Left ventricle myocardium superior (tissue), 1 donor: ENCODE results near the gene SPNS2. TPM values are rescaled to one million over a fixed set of nuclear protein-coding genes. Genes with fewer than 3 reads are reported as not detected.

Experiments
- ATAC-seq: fragments of 200-7000 bp; cut with Tn5 transposase; one replicate; pipeline ENCODE4 v1.9.1; 2020; ENCODE audit warnings: mild to moderate bottlenecking, moderate library complexity
- DNase-seq: peaks from one replicate; pipeline ENCODE4 v3.0.0-alpha.2; 2020
- intact Hi-C: fragments of 100-400 bp; cut with micrococcal nuclease; formaldehyde crosslinking; loops from one replicate; pipeline ENCODE4 v1.11.0; 2022
- total RNA-seq: library from RNA; stranded (reverse); fragmentation: NEBNext Ultra II Directional; extraction: Animal tissue kit (Norgen Biotek cat#: 25700); gene quantifications from one replicate; pipeline ENCODE4 v1.2.1, GENCODE V29; 2021
- donor health status: DM: no; HTN: yes; CAD: no; lungs with severe emphysema.

SPNS2 gene
- total RNA-seq, 1 donor from 2014 or later, result 12.7 TPM

DNA sequence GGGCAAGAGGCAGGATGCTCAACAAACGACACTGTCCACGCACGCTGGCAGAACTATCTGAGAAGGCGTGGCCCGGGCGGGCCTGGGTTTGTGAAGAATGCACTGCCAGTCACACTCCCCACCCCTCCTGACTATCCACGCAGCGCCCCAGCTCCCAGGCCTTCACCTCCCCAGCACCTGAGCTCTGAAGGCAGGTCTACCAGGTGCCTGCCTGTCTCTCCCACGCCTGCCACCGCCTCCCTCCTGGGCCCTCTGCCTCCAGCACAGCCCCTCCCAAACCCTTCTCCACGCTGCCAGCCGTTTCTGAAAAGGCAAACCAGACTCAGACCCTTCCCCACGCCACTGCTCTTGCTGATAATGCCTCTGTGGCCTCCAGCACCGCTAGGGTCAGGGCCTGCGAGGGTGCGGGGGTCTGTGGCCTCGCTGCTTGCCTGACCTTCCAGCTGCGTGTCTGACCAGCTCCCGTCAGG lies 44.9 kb downstream of the SPNS2 start:
- DNase-seq, result peak; percentile 24
- ATAC-seq, result no peak
- intact Hi-C loops, result no loop called here

DNA sequence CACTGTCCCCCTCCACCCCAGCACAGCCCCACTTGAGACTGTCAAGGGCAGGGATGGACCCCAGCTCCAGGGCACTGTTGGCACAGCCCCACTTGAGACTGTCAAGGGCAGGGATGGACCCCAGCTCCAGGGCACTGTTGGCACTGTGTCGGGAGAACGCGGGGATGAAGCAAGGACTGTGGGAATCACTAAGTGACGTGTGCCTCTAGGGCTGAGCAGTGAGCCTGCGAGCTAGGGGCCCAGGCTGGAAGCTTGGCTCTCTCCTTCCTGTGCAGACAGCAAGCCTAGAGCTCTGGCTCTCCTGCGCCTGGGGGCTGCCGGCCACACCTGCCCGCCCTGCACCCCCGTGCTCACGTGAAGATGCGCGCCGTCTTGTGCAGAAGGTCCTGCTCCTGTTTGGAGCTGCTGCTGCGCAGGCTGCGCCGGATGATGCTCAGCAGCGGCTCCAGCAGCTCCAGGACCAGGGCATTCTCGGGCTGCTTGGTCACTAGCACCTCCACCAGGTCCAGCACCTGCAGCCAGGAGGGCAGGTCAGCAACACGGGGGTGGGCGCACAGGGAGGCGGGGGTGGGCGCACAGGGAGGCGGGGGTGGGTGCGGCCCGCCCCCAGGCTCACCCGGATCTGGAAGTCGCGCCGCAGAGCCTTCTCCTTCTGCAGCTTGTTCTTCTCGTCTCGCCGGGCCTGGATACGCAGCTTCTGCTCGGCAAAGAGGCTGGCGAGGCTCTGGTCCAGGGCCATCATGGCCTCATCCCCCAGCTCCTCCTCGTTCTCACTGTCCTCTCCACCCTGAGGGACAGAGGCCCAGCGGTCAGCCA lies 45.7 kb downstream of the SPNS2 start:
- intact Hi-C loops, result no loop called here
- ATAC-seq, result no peak
- DNase-seq, result peak; percentile 18

DNA sequence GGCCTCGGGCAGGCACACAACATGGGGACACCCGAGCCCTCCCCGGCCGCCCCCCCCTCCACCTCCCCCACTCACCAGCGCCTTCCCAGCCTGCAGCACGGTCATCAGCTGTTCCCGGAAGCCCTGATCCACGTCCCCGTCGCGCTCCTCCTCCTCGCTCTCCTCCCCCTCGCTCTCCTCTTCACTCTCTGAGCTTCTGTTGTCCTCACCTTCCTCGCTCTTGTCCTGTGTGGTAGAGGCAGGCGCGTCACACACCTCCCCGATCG lies 46.2 kb downstream of the SPNS2 start:
- intact Hi-C loops, result no loop called here
- DNase-seq (no peak), ATAC-seq (no peak)

DNA sequence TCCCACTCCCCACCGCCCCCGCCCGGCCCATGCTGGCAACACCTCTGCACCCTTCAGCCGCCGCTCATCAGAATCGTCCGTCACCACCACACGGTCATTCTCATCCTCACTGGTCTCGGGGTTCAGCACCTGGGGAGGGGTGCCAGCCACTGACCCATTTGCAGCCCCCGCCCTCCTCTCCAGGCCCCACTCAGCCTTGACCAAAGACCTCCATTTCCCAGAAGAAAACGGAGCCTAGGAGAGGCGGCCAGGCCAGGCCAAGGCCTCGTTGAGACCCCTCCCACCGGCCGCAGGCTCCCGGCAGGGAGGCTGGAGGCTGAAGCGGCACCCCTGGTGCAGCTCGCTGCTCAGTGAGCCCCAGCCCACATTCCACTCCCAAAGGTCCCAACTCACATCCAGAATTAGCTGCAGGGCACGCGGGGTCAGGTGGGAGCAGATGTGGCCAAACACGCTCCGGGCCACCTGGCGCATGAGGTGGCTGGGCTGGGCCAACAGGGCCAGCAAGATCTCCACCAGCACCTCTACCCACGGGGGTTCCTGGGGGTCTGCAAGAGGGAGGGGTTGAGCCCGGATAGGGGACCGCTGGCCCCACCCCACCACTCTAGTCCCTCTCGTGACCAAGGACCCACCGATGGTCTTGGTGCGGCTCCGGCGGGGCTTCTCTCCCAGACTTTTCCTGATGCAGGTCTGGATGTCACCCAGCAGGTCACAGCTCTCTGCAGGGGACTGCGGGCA lies 46.7 kb downstream of the SPNS2 start:
- ATAC-seq (no peak), DNase-seq (peak; percentile 30)
- intact Hi-C loops, result no loop called here

DNA sequence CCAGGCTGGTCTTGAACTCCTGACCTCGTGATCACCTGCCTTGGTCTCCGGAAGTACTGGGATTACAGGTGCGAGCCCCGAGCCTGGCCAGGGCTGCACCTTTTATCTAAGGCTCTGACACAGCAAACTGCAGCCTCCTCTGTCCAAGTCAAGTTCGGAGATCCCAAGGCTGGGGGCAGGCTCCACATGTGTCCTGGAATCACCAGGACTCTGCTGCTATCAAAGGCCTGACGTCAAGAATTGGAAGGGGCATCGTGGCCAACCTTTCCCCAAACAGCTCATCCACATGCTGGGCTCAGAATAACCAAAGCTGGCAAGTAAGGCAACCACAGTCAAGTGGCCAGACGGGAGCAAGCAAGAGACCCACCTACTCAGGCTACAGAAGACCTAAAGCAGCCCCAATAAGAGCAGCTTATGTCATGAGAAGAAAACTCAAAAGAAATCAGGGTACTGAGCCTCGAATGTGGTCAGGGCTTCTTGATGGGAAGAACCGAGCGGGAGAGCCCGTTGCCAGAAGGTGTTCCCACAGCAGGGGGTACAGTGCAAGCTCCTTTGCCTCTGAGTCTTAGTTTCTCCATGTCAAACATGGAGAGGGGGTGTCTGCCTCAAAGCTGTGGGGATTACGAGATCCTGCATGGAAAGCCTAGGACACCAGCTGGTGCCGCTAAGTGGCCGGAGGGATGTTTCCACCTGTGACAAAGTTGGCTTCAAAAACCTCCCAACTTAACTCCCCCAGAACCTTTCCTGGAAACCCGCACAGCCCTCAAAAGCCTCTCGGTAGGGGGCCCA lies 48.6 kb downstream of the SPNS2 start:
- DNase-seq (no peak), ATAC-seq (no peak)
- intact Hi-C loops, result no loop called here

DNA sequence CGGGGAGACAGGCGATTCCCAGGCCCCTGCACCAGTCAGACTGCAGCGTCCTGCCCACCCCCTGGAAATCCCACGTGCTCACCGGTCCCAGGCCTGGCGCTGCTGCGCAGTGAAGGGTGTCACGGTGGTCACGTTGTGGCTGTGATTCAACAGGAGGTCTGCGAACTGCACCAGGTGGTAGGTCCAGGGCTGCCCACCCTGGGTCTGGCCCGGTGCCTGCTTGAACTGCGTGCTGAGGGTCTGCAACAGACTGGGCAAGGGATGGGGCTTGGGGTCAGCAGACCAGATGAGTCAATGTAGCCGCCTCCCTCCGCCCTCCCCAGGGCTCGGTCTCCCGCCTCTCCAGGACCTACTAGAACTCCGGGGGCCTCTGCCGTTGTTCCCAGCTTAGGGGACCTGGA lies 49.4 kb downstream of the SPNS2 start:
- ATAC-seq, result no peak
- intact Hi-C loops, result no loop called here
- DNase-seq, result no peak

DNA sequence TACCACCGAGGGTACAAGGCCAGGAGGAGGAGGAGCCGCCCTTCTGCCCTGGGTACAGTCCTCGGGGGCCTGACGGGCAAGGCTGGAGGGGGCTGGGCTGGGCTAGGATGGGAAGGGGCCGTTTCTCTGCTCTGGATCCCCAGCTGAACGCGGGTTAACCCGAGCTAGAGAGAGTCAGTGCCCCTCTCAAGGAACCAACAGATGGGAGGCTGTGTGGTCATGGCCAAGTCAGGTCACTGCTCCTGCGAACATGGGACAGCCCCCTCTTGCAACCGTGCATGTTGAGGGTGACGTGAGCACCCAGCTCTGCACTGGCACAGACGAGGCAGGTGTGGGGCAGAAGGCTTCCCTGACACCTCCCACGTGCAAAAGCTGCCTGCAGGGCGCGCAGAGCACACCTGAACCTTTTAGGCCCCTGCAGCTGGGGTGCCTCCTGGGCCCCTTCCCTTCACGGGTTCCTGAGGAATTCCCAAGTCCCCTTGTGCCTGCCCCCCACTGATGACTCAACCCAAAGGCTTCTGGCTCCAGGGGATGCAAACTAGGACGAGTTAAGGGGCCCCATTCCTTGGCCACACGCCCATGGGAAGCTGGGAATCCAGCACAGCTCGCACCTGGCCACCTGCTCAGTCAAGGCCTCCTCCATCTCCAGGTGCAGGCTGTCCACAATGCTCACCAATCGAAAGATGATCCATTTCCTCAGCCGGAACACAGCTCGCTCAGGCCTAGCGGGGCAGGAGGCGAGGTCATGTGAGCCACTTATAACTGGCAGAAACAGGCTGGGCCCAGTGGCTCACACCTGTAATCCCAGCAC lies 50.2 kb downstream of the SPNS2 start:
- DNase-seq (no peak), ATAC-seq (no peak)
- intact Hi-C loops, result no loop called here

DNA sequence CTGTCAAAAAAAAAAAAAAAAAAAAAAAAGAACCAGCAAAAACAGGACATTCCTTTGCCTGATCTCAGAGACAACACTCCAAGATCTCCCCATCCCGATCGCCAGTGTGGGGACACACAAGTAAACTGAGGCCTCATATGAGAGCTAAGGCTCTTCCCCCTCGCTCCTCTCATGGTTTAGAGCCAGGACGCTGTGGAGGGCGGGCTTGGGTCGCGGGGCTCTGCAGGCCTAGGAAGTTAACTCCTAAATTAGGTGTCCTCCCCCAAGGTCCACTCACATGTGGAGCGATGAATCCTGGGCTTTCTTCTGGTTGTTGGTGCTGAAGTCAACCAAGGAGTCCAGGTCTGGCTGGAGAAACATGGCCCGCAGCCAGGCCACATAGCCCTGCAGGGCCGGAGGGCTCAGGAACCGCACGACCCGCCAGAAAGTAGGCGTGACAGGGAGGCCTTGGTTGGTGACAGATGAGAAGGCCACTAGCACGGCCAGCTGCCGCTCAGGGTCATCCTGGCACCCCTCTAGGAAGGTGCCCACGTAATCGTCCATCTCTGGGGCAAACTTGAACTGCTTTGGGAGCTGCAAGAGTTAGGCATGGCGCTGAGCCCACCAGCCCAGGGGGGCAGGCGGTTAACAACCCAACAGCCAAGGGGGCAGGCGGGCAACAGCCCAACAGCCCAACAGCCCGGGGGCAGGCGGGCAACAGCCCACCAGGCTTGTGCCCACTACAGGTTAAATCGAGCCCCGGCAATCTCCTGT lies 51.3 kb downstream of the SPNS2 start:
- intact Hi-C loops, result no loop called here
- ATAC-seq (no peak), DNase-seq (no peak)

DNA sequence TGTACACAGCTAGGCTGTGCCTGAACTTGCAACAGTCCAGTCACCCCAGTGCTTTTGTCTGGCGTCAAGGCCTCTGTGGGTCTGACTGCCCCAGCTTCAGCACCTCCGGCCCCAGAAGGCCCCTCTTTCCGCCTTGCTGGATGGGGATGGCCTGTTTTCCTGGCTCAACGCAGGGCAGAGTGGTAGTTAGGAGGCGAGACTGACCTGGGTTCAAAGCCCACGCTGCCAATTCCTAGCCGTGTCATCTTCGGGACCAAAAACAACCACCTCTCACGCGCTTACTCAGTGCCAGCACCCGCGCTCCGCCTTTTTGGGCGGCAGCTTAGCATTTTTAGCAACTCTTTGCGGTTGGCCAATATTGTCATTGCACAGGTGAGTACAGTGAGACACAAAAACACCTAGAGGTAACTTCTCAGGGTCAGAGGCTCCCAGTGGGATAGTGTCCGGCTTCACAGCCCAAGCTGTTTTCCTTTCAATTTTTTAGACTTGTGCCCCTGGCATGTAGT lies 51.9 kb downstream of the SPNS2 start:
- no peak for DNase-seq
- intact Hi-C loops, result no loop called here

DNA sequence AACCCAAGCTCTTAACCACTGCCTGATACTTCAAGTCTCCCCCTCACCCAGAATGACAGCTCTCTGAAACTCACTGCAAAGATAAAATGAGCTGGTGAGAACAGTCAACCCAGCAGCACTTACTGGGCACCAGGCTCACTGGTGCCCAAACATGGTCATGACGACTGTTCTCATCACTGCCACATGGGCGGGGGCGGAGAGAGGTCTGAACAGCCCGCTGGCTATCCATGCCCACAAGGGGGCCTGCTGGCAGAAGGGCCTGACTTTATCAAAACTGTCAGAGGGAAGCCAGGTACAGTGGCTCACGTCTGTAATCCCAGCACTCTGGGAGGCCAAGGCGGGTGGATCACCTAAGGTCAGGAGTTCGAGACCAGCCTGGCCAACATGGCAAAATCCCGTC lies 52.5 kb downstream of the SPNS2 start:
- DNase-seq, result peak; percentile 26
- ATAC-seq, result no peak
- intact Hi-C loops, result no loop called here

More for the DNA sequence above, 51.9 kb downstream of the SPNS2 start:
- no peak for ATAC-seq

DNA sequence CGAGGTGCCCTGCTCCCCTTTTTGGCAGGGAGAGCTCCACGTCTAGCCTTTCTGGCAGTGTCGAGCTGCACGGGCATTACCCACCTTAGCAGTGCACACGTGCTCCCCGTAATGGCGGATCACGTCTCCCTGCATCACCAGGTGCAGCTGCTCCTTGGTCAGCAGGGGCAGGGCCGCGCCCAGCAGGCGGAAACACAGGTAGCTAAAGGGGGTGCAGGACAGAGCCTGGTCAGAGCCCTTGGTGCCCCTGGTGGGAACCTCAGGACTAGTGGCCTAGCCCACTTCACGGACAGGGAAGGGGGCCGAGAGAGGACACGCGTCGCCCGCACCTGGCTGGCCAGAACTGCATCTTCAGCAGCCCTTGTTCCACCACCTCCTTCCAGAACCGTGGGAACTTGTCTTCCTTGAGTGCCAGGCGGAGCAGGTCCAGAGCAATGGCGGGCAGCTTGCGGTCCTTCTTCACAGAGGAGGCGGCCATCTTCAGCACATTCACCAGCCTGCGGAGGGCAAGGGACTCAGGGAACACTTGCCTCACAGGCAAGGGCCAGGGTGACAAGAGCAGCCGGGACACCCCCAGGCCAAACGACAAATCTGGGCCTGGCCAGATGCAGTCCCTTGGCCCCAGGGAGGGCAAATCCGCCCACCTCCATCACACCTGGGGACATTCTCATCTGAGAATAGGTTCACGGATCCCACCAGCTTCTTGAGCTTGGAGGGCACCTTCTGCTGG lies 53.3 kb downstream of the SPNS2 start:
- DNase-seq (peak; percentile 29), ATAC-seq (no peak)
- intact Hi-C loops, result no loop called here

DNA sequence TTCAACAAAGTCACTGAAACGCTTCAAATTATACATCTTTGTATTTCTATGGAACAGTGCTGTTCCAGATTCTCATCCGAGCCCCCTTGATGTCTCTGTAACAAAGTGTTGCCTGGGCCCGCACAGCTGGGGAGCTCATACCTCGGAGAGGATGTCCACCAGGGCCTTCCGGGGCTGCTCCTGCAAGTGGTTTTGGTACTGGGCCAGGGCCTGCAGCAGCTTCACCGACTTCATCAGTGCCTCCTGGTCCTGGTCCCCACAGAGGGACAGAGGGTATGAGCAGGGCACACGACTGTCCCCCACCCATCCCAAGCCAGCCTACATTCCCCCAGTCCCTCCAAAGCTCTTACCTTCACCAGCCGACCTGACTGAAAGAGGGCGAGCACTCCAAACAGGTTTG lies 55.0 kb downstream of the SPNS2 start:
- ATAC-seq (no peak), DNase-seq (peak; percentile 26)
- intact Hi-C loops, result no loop called here

DNA sequence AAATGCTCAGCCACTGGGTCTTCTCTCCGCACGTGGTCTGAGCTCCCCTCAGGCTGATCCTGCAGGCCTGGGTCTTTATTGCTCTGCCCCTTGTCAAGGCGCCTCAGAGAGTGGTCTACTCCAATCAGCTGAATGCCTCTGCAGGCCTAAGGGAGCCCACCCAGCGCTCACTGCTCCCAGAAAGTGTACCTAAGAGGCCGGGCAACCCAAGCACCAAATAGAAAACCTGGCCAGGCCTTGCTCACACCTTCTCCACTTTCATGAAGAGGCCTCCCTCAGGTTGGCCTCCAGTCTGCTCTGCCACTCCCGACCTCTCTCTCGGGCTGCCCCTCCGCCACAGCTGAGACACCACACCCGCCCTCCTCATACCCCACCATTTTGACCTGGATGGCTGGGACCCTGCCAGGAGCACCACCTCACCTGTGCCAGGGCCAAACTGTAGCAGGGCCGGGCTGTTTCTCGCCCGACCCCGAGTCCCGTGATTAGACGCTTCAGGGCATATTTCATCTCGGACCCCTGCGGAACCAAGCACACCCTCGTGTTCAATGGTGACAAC lies 55.8 kb downstream of the SPNS2 start:
- DNase-seq, result peak; percentile 24
- peak; percentile 2 for ATAC-seq
- intact Hi-C loops, result no loop called here

DNA sequence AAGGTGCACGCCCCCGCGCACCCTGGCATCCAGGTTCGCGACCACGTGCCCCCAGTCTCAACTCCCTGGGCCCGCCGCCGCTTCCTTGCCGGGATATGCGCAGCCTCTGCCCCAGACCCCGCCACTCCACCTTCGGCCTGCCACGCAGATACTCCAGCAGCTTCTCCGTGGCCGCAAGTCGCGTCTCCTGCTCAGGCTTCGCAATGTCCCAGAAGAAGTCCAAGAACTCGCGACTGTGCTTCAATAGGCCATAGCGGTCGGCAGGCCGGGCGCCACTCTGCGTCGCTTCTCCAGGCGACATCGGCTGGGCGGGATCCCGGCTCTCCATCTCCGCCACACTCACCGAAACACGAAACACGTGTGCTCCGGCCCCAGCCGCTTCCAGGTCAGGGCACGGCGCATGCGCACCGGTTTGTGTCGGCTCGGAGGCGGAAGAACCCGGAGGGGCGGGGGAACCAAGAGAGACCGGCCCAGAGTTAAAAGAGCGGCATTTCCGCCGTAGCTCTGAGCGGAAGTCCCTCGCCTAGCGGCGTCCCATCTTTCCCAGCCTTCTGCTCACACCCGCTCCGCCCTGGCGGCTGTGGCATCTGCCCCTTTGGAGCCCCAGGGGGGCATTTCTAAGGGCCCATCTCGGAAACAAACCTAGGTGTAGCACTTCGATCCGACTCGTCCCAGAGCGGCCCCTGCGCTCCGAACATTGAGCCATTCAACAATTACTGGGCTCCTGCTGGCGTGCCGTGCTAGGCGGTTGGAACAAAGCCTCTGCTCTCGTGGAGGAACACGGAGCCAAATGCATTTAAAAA lies 56.5 kb downstream of the SPNS2 start, which contains the start of gene MYBBP1A:
MYBBP1A (minus strand) TSS at position 388 of the 803 bp plus-strand sequence; CDS start at position 328, 60 bp downstream.
- DNase-seq, result peak; percentile 99
- intact Hi-C loops, result no loop called here
- peak; percentile 95 for ATAC-seq

DNA sequence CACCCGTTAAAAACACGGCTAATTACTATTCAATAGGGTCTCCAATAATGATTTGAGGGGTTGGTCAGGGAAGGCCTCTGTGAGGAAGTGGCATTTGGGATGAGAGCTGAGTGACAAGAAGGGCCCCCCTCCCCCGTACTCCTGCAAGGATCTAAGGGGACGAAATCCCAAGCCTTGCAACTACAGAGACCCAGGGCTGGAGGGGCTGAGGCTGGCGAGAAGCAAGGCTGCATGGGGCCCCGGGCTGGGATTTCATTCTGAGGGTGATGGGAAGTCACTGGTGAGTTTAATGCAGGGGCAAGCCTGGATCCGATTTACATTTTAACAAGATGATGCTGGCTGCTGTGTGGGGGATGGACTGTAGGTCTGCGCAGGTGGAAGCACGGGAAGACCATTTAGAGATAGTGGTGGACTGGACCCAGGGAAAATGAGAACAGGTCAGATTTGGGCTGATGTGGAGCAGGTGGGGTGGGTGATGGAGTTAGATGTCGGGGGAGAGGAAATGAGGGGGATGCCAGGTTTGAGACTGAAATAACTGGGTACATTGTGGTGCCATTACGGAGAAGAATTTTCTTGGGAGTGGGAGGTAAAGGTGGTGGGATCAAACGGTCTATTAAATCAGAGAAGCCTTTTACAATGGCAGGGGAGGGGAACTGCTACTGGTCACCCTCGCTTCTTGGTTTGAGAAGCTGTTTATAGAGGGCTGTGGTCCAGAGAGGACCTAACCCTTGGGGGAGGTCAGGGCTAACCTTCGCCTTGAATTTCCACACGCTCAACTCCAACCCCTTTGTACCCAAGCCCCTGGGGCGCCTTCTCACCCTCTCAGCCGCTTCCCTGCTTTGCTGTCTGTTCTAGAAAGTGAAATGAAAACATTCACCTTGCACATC lies 57.4 kb downstream of the SPNS2 start:
- intact Hi-C loops, result no loop called here
- DNase-seq (no peak), ATAC-seq (no peak)

DNA sequence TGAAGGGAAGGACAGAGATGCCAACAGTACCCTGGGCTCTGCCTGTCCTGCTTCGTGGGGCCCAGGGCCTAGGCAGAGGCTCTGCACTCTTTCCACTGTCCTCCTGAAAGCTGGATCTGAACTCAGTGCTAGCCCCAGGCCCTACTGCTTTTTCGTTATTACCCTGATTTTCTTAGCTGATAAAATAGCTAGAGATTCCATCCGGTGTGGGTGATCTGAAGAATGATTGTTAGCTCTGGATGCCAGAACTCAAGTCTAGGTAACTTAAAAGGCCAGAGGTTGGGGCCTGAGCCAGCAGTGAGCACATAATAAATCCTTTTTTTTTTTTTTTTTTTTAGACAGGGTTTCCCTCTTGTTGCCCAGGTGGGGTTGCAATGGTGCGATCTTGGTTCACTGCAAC lies 58.3 kb downstream of the SPNS2 start:
- no peak for DNase-seq
- intact Hi-C loops, result no loop called here
- no peak for ATAC-seq
